Measurements from ENCODE around the gene HDHD5.

DNA sequence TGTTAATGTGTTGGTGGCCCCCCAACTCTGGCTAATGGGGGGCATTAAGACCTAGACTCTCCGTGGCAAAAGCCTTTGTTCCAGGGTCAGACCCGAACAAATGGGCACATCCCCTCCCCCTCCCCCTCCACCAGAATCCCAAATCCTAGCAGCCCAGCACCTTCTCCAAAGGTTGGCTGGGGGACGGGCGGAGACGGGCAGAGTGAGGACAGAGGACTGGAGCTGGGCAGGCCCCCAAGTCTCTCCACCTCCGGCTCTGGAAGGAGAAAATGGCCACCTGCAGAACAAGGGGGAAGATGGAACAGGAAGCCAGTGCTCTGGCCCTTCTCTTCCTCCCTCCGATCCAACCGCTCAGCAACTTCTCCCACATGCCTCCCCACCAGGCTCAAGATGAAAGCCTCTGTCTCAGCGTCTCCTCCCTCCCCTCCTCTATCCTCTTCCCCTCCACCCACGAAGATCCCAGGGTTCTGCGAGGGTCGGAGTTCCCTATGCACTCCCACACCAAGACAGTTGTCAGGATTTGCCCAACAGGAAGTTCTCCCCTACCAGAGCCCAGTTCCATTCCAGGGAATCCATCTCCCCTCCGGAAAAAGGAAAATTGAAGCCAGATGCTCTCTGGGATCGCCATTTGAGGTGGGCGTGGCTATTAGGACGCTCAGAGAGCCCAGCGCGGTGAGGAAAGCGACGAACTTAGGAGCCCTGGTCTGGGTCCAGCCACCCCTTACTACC is 40.1 kb upstream of the HDHD5 start:
- TF ChIP-seq, protein P1, sequence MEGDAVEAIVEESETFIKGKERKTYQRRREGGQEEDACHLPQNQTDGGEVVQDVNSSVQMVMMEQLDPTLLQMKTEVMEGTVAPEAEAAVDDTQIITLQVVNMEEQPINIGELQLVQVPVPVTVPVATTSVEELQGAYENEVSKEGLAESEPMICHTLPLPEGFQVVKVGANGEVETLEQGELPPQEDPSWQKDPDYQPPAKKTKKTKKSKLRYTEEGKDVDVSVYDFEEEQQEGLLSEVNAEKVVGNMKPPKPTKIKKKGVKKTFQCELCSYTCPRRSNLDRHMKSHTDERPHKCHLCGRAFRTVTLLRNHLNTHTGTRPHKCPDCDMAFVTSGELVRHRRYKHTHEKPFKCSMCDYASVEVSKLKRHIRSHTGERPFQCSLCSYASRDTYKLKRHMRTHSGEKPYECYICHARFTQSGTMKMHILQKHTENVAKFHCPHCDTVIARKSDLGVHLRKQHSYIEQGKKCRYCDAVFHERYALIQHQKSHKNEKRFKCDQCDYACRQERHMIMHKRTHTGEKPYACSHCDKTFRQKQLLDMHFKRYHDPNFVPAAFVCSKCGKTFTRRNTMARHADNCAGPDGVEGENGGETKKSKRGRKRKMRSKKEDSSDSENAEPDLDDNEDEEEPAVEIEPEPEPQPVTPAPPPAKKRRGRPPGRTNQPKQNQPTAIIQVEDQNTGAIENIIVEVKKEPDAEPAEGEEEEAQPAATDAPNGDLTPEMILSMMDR (conservative IDR thresholded peaks at IDR 0.05; ENCODE audit: low read depth, low read length): no peak
- TF ChIP-seq EZH2 (IDR thresholded peaks at IDR 0.05; ENCODE audit: borderline replicate concordance, low read depth, low read length, poor library complexity, severe bottlenecking): no peak
